MM.1S (cell line): ENCODE results near the gene UBN1.

Source experiments
- EZH2 ChIP-seq: fragments of 300-600 bp; sonication (generic); optimal IDR thresholded peaks from 2 replicates; pipeline ENCODE3; 2017; ENCODE audit warnings: low read depth, mild to moderate bottlenecking, antibody characterized with exemption, low read length, mixed read lengths
- EZH2phosphoT487 ChIP-seq: fragments of 300-600 bp; sonication (generic); IDR thresholded peaks from 2 replicates; pipeline ENCODE4 v1.6.1; 2018; ENCODE audit warnings: antibody characterized with exemption, low read length
- TF ChIP-seq, protein P1 (sequence below): fragments of 300-600 bp; sonication (generic); IDR thresholded peaks from 2 replicates; pipeline ENCODE4 v1.5.1; 2016; ENCODE audit warnings: antibody characterized with exemption, low read length, mixed read lengths

DNA sequence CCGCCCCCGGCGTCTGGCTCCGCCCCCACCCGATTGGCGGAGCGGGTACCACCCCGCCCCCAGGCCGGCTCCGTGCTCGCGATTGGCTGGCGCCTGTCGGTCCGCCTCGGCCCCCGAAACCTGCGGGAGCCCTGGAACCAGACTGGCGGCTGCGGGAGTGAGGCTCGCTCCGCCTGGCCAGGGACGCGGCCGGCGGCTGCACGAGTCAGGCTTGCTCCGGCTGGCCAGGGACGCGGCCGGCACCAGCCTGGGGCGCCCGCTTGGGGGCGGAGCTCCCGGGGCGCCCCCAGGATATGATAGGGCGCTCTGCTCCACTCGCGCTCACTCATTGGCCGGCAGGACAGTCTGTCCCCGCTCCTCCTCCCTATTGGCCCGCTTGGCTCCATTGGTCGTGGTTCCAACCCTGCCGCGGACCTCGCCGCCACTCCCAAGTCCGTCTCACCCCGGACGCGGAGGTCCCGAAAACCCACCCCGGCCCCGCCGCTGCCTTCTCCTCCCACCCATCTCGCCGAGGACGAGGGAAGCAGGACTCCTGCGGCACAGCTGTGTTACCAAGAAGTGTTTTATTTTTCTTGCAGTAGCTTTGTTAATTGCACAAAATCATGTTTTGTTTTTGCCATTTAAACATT, 44.5 kb upstream of the UBN1 start:
- TF ChIP-seq EZH2 (no peak), EZH2phosphoT487 (no peak)
- TF ChIP-seq, protein P1, sequence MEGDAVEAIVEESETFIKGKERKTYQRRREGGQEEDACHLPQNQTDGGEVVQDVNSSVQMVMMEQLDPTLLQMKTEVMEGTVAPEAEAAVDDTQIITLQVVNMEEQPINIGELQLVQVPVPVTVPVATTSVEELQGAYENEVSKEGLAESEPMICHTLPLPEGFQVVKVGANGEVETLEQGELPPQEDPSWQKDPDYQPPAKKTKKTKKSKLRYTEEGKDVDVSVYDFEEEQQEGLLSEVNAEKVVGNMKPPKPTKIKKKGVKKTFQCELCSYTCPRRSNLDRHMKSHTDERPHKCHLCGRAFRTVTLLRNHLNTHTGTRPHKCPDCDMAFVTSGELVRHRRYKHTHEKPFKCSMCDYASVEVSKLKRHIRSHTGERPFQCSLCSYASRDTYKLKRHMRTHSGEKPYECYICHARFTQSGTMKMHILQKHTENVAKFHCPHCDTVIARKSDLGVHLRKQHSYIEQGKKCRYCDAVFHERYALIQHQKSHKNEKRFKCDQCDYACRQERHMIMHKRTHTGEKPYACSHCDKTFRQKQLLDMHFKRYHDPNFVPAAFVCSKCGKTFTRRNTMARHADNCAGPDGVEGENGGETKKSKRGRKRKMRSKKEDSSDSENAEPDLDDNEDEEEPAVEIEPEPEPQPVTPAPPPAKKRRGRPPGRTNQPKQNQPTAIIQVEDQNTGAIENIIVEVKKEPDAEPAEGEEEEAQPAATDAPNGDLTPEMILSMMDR = no peak
